Measurements from ENCODE around the gene SYNGR1.
"Not testable (repeated sequence)": the region's sequence is repeated elsewhere in the genome, so short reads cannot be mapped to it uniquely, and the experiment has no call there.

Gene SYNGR1

DNA sequence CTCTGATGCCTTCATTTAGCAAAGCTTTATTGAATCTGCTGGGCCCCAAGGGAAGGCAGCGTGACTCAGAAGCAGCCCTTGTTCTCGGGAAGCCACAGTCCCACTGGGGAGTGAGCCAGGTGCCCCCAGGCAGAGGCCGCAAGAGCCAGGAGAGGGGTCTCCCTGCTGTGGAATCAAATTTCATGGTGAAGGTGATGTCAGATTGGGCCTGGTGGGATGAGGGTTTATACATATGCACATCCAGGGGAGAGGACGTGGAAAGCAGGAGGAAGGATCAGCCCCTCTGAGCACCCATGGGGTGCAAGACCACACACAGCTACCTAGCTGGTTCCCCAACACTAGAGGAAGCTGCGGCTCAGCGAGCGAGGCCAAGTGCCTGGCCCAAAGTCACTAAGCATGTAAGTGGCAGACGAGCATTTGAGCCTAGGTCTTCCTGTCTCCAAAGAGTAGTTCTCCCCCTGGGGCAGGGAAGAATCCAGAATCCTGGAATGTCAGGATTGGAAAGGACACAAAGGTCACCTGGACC, 2.0 kb downstream of the SYNGR1 start:
- peak; percentile 51 for DNase-seq

DNA sequence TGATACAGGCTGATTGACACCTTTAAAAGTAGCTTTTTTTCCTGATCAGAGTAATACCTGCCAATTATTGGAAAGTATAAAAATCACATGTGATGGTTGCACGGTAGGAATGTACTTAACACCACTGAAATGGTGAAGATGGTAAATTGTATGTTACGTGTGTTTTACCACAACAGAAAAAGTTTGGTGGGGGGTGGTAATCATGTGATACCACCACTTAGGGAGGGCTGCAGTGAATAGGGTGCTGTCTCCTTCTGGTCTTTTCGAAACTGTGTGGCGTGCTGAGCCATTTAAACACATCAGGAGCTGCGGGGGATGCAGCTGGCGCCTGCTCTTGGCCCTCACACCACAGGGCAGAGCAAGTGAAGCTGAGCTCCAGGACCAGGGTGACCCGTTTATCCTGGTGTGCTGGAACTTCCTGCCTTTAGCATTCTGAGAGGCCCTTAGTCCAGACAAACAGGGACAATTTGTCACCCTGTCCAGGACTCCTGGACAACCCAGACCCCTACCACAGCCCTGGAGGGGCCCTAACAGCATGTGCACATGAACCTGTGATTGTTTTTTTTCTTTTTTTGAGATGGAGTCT, 2.6 kb downstream of the SYNGR1 start:
- no peak for DNase-seq

DNA sequence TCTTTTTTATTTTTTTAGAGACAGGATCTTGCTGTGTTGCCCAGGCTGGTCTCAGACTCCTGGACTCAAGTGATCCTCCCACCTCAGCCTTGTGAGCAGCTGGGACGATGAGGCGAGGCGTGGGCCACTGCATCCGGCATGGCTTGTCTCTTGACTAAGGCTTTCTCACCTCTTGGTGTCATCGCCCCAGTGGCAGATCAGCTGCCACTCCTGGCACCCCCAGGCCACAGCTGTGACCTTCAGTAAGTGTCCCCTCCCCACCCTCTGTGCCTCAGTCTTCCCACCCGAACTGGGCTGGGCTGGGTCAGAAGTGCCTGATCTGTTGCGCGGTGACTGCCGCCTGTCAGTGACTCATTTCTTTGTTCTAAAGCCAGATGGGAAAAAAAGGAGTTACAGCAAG, 3.6 kb downstream of the SYNGR1 start:
- no peak for DNase-seq

DNA sequence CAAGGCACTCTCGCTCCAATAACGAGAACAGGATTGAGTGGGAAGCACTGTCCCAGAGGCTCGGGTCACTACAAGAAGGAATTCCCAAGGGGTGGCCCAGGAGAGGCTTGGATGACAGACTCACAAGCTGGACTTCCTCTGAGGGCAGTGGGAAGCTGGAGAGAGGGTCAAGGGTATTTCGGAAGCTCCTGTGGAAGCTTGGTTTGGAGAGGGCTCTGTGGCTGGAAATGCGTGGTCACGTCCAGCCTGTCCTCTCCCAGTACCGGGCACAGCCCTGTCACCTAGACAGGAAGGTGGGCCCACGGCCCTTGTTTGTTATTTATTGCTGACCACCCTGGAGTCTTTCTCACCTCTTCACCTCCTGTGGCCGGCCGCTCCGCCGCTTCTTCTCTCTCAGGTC, 5.3 kb downstream of the SYNGR1 start:
- no peak for DNase-seq

DNA sequence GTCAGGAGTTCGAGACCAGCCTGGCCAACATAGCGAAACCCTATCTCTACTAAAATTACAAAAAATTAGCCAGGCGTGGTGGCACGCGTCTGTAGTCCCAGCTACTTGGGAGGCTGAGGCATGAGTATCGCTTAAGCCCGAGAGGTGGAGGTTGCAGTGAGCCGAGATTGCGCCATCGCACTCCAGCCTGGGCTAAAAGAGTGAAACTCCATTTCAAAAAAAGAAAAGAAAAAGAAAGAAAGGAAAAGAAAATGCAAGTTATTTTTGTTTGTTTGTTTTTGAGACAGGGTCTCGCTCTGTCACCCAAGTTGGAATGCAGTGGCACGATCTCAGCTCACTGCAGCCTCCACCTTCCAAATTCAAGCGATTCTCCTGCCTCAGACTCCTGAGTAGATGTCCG, 6.0 kb downstream of the SYNGR1 start:
- not testable (repeated sequence) for DNase-seq

DNA sequence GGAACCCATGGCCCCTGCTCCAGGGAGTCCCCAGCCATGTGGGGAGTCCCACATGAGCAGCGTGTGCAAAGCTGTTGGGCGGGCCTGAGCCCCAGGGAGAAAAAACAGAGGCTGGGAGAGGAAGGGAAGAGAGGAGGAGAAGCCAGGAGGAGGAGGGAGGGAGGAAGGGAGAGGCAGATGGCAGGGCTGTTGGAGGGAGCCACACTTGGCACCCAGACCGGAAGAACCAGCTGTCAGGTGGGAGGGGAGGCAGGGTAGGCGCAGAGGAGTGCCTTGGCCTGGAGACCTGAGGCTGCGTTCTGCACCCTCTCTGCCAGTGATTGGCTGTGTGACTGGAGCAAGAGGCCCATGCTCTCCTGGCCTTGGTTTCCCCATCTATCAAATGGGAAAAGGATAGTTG, 6.7 kb downstream of the SYNGR1 start:
- no peak for DNase-seq

DNA sequence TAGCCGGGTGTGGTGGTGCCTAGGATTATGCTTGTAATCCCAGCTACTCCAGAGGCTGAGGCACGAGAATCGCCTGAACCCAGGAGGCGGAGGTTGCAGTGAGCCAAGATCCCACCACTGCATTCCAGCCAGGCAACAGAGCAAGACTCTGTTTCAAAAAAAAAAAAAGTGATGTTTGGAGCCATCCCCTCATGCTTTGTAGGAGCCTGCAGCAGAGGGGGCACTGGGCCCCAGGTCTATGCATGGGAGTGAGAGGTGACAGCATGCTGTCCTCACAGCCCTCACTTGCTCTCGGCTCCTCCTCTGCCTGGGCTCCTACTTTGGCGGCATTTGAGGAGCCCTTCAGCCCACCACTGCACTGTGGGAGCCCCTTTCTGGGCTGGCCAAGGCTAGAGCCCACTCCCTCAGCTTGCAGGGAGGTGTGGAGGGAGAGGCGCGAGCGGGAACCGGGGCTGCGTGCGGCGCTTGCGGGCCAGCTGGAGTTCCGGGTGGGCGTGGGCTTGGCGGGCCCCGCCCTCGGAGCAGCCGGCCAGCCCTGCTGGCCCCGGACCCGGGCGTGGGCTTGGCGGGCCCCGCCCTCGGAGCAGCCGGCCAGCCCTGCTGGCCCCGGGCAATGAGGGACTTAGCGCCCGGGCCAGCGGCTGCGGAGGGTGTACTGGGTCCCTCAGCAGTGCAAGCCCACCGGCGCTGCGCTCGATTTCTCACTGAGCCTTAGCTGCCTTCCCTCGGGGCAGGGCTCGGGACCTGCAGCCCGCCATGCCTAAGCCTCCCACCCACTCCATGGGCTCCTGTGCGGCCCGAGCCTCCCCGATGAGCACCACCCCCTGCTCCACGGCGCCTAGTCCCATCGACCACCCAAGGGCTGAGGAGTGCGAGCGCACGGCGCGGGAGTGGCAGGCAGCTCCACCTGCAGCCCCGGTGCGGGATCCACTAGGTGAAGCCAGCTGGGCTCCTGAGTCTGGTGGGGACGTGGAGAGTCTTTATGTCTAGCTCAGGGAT, 7.6 kb downstream of the SYNGR1 start:
- not testable (repeated sequence) for DNase-seq

DNA sequence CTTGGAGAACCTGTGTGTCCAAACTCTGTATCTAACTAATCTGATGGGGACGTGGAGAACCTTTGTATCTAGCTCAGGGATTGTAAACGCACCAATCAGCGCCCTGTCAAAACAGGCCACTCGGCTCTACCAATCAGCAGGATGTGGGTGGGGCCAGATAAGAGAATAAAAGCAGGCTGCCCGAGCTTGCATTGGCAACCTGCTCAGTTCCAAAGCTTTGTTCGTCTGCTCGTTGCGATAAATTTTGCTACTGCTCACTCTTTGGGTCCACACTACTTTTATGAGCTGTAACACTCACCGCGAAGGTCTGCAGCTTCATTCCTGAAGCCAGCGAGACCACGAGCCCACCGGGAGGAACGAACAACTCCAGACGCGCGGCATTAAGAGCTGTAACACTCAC, 8.4 kb downstream of the SYNGR1 start:
- not testable (repeated sequence) for DNase-seq

DNA sequence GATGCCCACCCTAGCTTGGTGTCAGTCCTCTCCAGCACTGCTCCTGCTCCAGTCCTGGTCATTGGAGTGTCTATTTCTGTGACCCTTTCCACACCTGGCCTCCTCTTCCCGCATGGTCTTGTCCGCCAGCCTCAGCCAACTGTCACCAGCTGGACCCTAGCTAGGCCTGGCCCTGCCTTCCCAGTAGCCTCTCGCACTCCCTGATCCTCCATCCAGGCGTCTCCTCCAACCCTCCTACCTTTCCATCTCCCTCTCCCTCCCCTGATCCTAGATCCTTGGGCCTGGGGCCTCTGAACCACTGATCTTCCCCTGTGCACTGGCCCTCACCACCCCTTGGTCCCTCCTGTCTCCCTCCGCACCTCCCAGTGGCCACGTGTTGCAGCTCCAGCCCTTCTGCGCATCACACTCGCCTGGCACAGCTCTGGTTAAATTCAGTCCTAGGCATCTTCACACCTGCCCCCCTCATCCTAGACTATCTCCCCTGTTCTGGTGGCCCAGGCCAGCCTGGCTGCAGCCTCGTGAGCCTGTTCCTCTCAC, 9.9 kb downstream of the SYNGR1 start:
- no peak for DNase-seq

DNA sequence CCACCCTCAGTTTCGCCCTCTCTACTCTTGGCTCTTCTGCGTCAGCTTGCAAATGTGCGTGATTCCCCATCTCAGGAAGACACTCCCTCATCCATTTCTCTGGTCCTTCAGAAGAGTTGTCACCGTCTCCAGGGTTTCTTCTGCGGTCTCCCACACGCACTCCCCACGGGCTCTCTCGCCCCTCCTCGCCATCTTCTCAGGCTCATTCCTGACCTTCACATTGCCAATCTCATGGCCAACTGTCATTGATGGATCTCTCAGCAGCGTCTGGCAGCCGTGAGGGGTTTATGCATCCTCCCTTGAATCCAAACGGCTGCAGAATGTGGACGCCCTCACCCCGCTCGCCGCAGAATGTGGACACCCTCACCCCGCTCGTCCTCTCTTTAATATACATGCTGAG, 10.5 kb downstream of the SYNGR1 start:
- DNase-seq = no peak

DNA sequence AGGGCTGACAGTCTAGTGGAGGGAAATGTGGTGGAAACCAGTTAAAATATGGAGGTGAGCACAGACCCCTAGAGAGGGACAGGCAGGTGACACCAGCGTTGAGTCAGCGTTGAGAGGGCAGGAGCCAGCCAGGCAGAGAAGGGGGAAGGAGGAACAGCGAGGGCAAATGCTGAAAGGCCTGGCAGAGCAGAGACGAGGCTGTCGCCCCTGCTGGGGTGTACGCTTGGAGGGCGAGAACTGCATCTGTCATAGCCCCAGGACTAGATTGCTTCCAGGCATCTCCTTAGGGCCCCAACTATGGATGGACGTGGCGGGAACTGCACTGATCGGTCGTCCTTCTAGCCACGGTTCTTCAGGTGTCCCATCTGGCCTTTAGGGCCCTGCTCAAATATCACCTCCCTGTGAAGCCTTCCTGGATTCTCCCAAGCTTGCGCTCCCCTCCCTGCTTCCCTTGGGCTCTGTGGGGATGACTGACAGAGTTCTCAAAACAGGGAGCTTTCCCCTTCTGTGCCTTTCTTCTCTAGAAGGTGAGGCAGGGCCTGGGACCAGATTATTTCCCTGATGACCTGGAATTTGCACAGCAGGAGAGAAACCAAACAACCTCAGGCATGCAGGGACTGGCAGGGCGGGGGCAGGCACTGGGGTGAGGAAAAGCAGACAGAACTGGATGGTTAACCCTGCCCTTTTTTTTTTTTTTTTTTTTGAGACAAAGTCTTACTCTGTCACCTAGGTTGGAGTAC, 11.1 kb downstream of the SYNGR1 start:
- DNase-seq = peak; percentile 74

DNA sequence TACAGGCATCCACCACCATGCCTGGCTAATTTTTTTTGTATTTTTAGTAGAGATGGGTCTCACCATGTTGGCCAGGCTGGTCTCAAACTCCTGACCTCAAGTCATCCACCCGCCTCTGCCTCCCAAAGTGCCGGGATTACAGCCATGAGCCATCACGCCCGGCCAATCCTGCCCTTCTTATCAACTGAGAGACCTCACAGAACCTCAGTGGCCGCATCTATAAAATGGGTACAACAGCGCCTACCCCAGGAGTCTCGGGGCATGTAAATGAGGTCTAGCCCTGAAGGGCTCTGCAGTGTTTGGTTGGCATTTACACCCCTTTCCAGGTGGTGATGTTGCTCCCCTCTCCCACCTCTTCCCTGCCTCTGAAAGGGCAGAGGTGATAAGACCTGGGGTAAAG, 11.7 kb downstream of the SYNGR1 start:
- no peak for DNase-seq

DNA sequence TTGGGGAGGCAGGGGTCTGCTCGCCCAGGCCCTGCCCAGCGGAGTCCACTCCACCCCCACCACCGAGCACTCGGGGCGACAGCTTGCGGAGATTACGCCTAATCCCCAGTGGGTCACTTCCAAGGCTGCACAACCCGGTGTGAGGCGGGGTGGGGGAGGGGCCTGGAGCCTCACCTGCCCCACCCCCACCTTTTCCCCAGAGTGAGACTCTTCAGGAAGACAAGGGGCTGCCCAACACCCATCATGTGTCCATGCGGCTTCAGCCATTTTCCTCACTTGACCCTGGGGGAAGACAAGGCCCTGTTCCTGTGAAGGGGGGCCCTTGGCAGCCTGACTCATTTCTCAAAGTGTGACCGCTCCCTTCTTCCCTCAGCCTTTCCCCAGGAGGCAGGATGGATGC, 12.5 kb downstream of the SYNGR1 start:
- DNase-seq = peak; percentile 40

DNA sequence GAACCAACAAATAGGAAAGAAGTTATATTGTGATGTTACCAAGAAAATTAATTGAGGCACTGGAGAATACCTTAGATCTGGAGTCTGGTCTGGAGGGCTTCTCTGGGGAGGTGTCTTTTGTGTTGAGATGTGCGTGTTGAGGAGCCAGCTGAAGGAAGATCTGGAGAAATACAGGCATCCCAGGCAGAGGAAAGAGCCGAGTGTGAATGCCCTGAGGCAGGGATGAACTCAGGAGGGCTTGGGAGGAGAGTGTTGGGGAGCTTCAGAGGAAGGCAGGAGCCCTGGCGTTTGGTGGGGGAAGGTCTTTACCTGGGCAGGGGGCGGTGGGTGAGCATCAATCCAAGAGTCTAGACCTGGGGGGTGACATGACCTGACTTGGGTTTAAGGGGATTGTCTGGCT, 13.1 kb downstream of the SYNGR1 start:
- DNase-seq = no peak

DNA sequence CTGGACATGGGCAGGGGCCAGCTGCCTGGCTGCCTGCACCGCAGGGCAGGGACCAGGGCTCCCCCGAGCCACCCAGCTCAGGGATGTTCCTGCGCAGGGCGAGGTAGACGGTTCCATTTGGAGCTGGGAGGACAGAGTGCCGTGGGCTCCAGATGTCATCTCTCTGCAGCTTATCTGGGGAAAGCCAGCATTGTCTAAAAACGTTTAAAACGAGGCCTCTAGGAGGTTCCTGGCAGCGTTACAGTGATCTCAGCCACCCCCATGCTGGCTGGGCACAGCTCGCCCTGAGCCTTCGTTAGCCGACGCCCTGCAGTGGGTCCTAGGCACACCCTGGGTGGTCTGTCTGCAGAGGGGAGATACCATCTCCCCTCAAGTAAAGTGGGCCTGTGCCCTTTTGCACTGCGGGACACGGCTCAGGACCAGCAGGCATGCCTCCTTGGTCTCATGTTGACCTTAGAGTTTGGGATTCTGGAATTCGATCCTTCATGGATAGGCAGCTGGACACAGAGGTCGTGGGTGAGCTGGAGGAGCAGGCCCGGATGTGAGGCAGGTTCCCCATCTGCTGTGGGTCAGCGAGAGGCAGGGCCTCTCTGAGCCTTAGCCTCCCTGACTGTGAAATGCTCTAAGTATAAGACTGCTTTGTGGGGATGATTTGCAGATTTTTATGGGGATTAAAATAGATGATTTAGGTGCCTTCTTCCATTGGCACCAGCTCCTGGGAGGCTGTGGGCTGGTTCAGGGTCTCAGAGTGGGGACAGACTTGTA, 14.1 kb downstream of the SYNGR1 start:
- no peak for DNase-seq

DNA sequence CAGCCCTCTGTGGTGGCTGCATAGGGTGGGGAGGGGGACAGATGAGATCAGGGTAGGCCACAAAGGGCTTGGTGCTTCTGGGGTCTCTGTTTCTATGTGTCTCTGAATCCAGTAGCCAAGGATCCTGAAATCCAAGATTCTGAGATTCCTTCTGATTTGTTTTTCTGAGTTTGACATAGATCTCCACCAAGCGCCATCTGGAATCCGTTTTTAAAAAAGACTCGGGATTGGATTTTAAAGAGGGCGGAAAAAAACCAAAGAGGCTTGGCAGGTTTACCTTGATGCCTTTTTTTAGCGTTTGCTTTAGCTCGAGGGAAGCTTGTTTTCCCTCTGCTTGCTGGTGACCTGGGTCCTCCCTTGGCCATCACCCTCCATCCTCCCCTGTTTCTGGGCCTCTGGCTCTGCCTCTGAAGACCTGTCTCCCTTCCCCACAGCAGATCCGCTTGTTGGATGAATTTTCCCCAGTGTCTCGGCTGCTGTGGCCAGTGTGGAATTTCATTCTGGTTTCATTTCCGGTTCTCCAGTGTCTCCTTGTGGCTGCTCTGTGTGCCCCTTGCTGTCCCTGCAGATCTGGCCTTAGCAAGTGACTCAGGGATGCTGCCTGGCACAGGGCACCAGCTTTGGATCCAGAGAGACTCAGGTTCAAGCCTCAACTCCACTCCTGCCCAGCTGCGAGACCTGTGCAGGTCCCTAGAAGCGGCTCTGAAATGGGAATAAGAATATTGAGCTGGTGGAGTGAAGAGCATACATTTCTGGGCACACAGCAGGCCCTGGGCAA, 15.1 kb downstream of the SYNGR1 start:
- peak; percentile 67 for DNase-seq

DNA sequence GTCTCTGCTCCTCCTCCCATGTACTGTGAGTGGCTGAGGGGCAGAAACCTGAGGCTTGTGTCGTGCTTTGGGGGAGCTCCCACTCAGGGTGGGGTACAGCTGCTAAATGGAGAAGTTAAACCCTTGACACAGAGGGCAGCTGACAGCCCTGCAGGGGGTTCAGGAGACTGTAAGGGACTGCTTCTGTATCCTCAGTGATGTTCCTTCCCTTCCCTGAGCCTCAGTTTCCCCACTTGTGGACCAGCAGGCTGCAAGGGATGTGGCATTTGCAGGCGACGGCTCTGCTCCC, 15.6 kb downstream of the SYNGR1 start:
- DNase-seq = no peak

DNA sequence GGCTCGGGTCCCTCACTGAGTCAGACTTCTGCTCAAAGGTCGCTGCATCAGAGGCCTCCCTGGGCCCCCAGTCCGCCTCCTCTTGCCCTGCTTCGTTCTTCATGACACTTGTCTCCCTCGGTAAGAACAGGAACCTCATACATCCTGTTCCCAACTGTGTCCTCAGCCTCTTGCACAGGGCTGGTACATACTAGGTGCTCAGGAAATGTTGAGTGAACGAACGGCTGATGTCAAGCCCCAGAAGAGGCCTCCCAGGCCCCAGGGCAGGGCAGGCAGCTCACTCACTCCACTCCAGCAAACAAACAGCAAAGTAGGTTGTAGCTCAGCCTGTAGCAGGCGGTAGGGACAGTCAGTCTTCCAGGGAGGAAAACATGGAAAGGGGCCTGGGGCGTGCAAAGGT, 17.2 kb downstream of the SYNGR1 start:
- DNase-seq = no peak

DNA sequence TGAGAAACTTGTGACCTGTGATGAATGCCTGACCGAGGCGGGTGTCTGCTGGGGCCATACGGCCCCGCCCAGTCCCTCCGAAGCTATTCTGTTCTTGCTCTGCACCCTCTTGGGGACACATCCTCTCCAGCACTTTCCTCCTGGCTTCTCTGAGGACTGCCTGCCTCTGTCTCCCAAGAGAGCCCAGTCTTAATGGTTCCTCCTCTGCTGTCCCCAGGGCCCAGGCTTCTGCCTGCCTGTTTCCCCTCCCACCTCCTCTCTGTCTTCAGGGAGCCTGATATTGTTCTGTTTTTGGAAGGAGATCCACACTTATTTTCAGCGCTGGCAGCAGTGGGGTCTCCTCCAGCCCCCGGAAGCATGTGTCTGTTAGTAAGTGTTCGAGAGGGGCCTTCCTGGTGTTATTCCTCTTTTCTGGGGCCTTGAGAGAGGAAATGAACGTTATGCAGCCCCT, 18.7 kb downstream of the SYNGR1 start:
- DNase-seq = no peak

DNA sequence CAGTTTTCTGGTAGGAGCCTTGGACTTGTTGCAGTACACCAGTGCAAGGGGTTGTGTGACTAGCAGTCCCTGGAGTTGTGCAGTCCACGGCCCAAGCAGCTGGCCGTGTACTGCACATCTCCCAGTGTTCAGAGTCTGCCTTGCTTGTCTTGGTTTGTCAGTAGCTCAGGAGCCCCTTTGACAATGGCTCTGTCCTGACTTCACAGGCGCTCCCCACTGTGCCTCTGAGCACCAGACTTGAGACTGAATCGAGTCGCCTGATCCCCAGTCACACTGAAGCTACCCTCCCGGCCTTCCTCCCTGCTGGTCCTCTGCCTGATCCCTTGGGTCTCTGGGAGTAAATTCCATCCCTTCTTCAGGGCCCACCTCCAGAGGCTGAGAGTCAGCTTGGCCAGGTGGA, 19.4 kb downstream of the SYNGR1 start:
- DNase-seq = no peak

DNA sequence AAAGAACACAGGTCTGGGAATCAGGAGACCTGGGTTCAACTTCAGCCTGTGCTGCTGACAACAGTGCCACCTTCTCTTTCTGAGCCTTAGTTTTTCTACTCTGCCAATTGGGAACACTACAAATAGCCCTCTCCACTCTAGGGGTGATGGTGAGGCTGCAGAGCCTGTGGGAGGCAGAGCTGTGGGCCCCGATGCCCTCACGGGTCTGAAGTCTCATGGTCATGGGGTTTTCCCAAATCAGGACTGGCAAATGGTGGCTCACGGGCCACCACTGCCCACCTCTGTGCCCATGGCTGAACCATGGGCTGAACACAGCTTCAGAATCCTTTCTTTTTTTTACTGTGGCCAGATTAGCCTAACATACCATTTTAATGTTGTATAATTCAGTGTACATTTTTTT, 19.8 kb downstream of the SYNGR1 start:
- DNase-seq = no peak

Measured in fibroblast of skin of back (primary cell).